Loucy (cell line): ENCODE data around the gene PRICKLE2.

ENCODE experiments used
- CTCF ChIP-seq: fragments of 200-600 bp; sonication (generic); conservative IDR thresholded peaks from 2 replicates; pipeline ENCODE4 v1.5.1; 2014; ENCODE audit warnings: mild to moderate bottlenecking, antibody characterized with exemption, low read length
- EZH2phosphoT487 ChIP-seq: fragments of 200-600 bp; IDR thresholded peaks from 2 replicates; pipeline ENCODE4 v1.6.1; 2018; ENCODE audit warnings: antibody characterized with exemption, mild to moderate bottlenecking, moderate library complexity, borderline replicate concordance

GRCh38 chr3:64082961-64083541 is 142.2 kb downstream of the PRICKLE2 start:
- TF ChIP-seq CTCF = no peak
- TF ChIP-seq EZH2phosphoT487 = no peak
